Ramos (cell line): ENCODE results near the gene RBBP4.

Experiments used
- in situ Hi-C: fragments of 300-500 bp; cut with MboI; formaldehyde crosslinking; loops from one replicate; pipeline ENCODE4 v1.14.3; 2022; ENCODE audit warnings: low sequenced_read_pairs; ENCODE audit not compliant: unreplicated experiment

Gene RBBP4

DNA sequence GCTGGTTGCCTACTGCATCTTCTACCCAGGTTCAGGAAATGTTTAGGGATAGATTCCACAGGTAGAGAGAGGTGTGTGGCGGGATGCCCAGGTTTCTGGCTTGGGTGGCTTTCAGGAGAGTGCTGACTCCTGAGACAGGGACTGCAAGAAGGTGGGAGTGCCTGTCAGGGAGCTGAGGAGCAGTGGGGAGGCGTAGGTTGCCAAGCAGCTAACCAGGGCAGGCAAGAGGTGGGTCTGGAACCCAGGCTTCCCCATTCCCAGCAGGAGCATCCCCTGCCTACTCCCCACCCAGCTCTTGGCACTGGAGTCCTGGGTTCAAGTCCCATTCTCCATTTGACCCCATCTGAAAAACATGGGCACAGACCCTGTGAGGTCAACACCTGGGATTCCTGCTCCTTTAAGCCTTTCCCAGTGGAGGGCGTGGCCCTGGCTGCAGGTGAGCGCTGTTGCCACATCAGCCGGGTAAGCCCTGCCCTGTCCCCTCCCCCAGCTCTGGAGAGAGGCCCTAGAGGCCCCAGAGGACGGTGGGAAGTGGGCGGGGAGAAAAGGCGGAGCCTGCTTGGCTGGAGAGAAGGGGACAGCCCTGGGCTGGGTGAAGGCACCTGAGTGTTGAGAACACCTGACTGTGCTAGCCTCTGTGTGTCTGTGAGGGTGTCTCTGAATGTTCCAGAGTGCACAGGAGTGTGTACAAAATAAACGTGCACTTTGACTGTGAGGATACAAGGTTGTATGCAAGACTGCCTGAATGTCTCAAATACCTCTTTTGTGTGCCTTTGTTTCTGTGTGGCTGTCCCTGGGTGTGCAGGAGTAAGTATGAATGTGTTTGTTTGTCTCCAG, 65.5 kb downstream of the RBBP4 start:
- in situ Hi-C loops = loop anchor here (25.0 kb wide), 1 partner anchor 371 kb away; the partner anchor contains the start of gene AZIN2

DNA sequence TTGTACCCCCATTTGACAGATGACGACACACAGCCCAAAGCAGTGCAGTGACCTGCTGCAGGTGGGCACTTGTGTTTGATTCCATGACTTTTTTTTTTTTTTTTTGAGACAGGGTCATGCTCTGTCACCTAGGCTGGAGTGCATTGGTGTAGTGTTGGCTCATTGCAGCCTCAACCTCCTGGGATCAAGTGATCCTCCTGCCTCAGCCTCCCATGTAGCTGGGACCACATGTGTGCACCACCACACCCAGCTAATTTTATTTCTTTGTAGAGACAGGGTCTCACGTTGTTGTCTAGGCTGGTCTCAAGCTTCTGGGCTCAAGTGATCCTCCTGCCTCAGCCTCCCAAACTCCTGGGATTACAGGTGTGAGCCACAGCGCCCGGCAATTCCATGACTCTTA, 66.5 kb downstream of the RBBP4 start:
- in situ Hi-C loops = loop anchor here (25.0 kb wide), 1 partner anchor 370 kb away; the partner anchor contains the start of gene AZIN2

DNA sequence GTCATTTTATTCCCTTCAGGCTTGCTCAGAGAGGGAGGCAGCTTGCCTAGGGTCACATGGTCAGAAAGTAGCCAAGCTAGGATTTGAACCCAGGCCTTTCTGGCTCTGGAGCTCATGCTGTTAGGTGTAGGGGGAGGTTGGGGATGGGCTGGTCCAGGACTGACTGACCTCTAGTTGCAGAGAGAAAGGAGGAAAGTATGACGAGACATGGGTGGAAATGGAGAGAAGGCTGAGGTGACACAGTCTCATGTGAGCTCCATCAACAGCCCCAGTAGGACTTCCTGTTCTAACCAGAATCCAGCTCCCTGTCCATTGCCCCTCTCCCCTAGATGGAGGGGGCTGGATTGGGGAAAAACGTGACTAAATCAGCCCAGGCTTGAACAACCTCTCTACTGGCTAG, 67.0 kb downstream of the RBBP4 start:
- in situ Hi-C loops = loop anchor here (25.0 kb wide), 1 partner anchor 369 kb away; the partner anchor contains the start of gene AZIN2

DNA sequence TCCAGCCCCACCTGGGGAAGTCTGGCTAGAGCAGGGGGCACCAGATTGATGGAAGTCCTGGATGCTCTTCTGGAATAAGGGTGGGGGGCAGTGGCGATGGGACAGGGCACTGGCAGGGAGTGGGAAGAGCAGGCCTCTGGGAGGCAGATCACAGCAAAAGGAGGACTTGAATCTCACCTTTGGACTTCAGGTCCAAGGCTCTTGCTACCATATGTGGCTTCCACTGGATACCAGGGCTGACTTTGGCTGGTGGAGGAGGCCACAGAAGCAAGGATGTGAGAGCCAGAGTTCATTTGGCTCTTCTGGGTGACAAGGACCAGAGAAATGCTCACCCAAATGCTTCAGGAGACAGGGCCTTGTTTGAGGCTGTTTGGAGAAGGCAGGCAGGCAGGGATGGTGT, 67.5 kb downstream of the RBBP4 start:
- in situ Hi-C loops = loop anchor here (25.0 kb wide), 1 partner anchor 369 kb away; the partner anchor contains the start of gene AZIN2

DNA sequence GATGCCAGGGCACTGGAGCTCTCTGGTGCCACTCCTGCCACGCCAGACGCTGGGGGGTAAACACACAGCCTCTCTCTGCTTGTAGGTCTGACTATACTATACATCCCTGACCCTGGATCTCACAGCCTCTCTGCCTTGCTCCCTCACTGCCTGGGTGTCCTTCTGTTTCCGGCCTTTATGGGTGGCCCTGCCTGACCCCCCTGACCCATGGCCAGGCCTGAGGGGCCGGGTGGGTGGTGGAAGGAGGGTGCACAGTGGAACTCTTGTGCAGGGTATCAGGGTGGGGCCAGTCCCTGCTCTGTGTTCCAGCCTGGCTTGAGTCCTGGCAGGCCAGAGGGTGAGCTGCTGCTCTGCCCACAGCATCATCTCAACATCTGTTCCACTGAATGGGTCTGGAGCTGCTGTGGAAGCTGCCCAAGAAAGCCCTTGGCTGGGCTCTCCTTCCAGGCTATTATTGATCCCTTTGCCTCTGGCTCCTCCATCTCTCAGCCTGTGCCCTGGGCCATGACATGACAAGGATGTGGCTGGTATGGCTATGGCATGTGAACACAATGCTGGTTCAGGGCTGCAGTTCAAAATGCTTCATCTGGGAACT, 68.8 kb downstream of the RBBP4 start:
- in situ Hi-C loops = loop anchor here (25.0 kb wide), 1 partner anchor 368 kb away; the partner anchor contains the start of gene AZIN2

DNA sequence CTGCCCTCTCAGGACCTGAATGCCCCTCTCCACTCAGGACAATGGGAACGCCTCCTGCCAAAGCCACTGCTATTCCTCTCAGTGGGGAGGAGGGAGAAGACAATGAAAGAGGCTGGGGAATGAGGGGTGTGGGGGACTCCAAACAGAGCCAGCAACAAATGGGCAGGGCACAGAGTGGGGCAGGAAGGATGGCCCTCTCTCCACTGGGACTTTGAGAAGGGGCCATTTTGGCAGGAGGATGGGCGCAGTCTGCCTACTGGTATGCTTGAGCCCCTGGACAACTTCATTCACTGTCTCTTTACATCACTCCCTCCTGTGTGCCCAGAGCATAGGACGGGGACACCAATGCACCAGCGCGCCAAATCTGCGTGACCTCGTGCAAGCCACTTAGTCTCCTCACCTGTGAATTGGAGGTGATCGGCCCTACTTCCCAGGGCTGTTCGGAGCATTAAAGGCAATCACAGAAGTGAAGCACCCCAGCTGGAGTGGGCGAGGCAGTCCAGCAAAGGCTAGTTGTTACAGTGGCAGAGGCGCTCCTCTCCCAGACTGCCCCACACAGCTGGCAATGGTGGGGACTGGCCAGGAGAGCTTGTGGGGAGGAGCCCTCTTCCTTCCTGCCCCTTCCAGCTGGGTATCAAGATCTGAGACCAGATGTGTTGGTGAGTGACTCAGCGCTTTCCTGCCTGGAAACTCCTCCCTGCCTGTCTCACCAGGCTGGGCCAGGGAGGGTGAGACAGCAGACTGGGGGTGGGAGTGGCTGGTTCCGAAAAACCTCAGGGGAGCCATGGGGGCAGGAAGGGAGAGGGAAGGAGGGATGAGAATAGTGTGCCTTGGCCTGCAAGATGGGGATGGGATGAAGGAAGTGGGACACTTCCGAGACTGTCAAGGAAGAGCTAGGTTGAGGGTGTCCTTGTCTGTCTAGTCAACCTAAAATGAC, 73.9 kb downstream of the RBBP4 start:
- in situ Hi-C loops = loop anchor here (25.0 kb wide), 1 partner anchor 362 kb away; the partner anchor contains the start of gene AZIN2

DNA sequence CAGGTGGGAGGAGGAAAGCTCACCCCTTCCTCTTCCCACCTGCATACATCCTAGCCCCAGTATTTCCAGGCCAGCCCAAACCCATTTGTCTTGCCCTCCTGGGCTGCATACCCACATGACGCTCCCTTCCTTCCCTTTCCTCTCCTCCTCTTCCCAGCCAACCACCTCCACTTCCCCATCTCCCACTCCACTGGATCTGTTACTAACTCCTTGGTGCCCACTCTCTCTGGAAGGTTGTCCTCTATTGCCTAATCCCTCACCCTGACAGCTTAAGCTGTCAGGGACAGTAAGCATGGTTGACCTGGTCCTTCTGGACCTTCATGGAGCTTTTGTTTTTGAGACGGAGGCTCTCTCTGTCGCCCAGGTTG, 74.6 kb downstream of the RBBP4 start:
- in situ Hi-C loops = no loop called here

DNA sequence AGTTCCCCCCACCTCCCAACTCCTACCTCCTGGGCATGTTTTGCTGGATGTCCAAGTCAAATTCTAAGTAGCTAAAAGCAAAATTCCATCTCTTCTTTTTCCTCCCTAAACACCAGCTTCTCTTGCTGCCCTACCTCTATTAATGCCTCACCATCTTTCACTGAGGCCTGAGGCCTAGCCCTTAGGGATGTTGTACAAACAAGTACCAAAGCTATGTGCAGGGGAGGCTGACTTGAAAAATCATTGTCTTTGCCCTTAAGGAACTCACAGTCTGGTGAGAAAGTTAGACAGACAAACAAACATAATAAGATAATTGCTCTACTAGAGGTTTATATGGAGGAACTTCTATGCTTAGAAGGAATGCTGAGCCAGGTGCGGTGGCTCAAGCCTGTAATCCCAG, 76.9 kb downstream of the RBBP4 start:
- in situ Hi-C loops = no loop called here

DNA sequence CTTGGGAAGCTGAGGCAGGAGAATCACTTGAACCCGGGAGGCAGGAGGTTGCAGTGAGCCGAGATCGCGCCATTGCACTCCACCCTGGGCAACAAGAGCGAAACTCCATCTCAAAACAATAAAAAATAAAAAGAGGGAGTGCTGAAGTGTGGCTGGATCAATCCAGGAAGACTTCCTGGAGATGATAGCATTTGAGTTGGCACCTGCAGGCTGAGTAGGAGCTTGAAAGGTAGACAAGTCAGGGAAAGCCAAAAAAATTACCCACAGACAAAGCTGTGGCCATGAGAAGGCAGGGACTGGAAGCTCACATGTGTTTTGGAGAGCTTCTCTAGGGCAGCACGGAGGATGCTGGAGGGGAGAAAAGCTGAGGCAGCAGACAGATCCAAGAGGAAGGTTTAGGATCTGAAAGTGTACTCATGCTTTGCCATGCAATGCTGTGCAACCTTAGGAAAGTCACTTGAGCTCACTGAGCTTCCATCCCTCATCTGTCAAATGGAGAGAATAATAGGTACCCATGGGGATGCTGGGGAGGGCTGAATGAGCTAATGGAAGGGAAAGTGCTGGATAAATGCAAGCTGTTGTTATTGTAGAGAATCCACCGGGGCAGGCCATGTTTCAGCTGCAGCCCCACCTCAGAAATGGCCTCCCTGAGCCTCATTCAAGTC, 77.5 kb downstream of the RBBP4 start:
- in situ Hi-C loops = no loop called here

DNA sequence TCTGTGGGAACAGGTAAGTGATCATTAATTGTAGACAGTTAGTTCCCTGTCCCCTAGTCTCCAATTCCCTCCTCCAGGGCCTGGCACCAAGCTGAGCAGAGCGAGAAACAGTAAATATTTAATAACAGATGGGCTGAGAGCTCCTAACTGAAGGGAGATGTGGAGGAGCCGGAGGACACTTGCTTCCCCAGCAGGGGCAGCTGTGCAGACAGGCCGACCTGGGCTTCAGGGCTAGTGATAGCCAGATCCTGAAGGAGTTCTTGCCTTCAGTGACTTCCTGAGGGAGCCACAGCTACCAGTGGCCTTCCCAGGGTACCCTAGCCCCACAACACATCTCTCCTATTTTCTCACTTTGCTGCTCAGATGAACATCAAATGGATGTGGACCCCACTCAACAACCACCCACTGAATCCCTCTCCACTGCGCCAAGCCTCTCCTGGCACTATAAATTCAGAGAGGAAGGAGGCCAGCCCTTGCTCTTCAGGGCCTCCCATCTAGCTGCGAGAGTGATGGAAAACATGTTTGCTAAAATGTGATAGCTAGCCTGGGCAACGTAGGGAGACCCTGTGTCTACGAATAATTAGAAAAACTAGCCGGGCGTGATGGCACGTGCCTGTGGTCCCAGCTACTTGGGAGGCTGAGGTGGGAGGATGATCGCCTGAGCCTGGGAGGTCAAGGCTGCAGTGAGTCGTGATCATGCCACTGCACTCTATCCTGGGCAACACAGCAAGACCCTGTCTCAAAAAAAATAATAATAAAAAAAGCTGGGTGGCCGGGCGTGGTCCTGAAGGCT, 78.4 kb downstream of the RBBP4 start:
- in situ Hi-C loops = no loop called here

DNA sequence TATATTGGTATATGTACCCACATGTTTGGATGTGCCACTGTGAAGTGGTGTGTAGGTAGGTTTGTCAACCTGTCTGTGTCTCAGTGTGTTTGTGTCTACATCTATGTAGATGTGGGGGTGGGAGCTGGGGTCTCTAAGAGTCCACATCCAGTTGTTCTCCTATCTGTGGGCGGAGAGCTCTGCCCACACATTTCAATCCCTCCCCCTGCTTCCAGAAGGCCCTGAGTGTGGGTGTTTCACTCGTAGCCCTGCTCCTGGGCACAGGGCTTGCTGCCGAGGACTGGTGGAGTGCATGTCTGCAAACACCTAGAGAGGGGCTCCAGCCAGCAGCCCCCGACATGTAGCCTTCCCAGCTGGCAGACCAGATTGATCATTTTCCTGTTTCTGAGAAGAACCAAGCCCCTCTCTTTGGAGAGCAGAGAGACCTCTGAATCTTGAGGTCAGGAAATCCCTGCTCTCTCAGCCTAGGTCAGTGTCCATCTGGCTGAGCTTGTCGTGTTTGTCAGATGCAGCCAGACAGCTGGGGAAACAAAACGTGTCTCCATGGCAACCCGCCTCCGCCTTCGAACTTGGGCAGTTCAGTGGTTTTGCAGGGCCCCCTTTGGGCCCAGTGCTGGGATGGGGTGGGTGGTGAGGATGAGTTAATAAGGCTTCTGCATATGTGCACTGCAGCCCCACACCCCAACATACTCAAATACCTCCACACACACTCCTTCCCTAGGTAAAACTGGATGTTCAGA, 82.7 kb downstream of the RBBP4 start:
- in situ Hi-C loops = no loop called here
